HG03108 (cell line): ENCODE measurements around the gene SLC2A5.

ENCODE experiments used
- ATAC-seq: cut with Tn5 transposase; IDR thresholded peaks from one replicate; pipeline ENCODE4 v1.9.1; 2021; ENCODE audit warnings: moderate library complexity; ENCODE audit not compliant: unreplicated experiment

The SLC2A5 gene

DNA sequence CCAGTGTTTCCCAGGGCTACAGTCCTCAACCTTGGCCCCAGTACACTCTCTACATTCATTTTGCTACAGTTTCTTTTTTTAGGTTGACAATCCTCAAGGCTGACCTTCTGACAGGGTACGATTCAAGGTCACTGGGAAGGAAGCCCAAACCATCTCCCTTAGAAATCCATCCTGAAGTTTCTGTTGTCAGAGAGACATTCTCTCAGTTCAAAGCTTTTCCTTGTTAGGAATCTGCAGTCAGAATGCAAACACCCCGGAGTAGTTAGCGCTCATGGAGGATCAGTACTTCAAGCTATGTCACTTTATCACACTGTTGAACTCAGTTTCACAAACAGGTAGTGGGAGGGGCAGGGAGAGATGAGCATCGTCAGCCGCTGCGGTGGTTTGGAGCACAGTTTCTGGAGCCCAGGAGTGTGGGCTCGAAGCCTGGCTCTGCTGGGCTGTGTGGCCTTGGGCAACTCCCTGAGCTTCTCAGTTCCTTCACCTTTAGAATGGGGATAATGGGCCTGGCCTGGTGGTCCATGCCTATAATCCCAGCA lies 4.2 kb downstream of the SLC2A5 start:
- ATAC-seq, result no peak

DNA sequence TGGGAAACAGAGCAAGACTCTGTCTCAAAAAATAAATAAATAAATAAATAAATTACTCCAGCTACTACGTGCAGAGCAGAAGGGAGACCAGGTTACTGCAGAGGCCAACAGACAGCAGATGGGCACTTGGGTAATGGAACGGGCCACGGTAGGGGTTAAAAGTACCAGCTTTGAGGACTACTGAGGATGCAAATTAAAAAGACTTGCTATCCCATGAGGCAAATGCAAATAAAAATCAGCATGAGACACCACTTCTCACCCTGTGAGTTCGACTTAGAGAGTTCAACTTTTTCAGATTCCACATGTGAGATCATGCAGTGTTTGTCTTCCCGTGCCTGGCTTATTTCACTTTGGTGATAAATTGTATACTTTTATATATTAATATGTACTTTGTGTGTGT lies 6.6 kb downstream of the SLC2A5 start:
- no peak for ATAC-seq

DNA sequence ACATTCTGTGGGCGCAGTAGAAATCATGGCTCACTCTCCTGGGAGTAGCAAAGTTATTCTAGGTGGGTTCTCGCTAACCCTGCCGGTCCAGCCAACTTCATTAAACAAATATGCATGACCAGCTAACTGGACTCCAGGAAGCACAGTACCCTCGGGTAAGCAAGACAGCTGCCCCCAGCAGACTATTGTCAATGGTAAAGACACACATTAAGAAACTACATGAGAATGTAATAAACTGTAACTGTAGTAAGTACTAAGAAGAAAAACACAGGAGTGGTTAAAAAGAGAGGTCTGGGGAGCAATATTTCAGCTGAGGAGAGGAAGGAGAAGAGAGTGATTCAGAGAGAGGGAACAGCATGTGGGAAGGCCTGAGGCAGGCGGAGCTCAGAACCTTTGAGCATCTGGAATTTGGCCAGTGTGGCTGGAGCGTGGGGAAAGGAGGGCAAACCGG lies 7.4 kb downstream of the SLC2A5 start:
- no peak for ATAC-seq

DNA sequence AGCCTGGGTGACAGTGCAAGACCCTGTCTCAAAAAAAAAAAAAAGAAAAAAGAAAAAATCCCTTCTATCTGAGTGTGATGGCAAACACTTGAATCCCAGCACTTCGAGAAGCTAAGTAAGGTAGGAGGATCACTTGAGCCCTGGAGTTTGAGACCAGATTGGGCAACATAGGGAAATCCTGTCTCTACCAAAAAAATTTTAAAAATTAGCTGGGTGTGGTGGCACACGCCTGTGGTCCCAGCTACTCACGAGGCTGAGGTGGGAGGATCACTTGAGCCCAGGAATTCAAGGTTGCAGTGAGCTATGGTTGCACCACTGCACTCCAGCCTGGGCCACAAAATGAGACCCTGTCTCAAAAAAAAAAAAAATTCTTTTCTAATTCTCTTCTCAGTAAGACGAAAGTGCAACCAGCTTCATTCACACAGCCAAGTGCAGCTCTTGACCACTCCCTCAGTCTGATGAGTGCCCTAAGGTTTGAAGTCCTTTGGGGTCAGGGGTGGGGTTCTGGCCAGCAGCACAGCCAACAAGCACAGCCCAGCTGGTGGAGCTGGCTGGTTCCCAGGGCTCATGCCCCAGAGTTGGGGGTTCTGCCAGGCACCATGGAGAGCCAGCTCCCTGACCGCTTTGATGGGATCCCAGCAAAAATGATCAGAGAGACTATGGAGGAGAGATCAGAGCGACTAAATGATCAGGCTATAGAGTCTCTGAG lies 8.0 kb downstream of the SLC2A5 start:
- ATAC-seq, result no peak

DNA sequence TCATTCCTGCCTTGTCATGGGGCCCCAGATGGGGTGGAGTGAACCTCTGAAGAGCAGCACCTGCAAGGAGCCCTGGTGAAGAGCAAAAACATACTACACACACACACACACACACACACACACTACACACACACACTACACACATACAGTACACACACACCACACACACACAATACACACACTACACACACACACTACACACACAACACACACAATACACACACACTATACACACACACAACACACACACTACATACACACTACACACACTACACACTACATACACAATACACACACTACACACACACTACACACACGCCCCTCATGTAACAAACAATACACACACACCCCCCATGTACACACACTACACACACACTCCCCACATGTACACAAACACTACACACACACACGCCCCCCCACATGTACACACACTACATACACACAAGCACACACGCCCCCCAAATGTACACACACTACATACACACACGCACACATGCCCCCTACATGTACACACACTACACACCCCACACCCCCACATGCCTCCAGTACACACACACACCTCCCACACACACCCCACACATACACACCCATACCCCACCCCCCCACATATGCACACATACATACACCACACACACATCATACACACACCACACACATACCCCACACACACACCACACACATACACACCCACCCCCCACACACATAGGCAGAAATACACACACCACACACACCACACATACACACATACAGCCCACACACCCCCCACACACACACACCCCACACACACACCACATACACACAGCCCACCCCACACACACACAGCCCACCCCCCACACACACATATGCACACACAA lies 9.3 kb downstream of the SLC2A5 start:
- ATAC-seq, result no peak

DNA sequence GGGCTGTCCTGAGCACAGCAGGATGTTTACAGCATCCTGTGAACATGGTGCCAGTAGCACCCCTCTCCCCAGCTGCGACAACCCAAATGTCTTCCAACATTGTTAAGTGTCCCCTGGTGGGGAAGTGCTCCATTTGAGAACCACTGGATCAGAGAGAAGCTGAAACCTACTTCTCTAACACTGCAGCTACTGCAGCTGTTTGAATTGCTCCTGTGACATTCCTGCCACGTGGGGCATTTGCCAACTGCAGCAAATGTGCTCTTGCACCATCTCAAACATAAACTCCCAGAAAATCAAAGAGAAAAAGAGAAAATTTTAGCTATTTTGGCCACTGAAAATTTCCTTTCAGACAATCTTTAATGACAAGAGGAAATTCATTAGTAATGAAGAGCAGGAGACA lies 11.0 kb downstream of the SLC2A5 start:
- ATAC-seq, result no peak

DNA sequence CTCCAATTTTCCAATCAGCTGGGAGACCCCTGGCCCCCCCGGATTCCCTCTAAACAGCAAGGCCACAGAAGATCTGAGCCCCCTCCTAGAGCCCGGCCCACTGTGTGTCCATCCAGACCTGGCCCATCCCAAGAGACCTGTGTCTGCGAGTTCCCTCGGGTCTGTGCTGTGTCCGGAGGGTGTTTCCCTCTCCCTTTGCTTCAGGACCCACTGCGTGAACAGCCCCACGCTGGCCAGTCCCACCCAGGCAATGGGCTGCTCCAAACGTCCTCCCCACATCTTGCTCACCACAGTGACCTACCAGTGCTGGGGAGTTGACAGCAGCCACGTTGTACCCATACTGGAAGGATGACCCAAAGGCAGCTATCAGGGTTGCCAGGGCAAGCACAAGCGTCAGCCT lies 11.6 kb downstream of the SLC2A5 start:
- no peak for ATAC-seq

DNA sequence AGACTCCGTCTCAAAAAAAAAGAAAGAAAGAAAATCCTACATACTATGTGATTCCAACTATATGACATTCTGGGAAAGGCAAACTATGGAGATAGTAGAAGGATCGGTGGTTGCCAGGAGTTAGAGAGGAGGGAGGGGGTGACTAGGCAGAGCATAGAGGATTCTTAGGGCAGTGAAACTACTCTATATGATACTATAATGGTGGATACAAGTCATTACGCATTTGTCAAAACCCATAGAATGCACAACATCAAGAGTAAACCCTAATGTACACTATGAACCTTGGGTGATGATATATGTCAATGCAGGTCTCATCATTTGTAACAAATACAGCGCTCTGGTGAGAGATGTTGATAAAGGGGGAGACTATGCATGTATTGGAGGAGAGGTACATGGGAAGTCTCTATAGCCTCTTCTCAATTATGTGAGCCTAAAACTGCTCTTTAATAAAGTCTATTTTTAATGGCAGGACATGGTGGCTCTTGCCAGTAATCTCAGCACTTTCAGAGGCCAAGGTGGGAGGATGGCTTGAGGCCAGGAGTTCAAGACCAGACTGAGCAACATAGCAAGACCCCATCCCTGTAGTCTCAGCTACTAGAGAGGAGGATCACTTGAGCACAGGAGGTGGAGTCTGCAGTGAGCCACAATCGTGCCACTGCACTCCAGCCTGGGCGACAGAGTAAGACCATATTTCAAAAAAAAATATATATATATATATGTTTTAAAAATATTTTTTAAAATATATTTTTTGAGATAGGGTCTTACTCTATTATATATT lies 17.0 kb downstream of the SLC2A5 start:
- ATAC-seq, result no peak

DNA sequence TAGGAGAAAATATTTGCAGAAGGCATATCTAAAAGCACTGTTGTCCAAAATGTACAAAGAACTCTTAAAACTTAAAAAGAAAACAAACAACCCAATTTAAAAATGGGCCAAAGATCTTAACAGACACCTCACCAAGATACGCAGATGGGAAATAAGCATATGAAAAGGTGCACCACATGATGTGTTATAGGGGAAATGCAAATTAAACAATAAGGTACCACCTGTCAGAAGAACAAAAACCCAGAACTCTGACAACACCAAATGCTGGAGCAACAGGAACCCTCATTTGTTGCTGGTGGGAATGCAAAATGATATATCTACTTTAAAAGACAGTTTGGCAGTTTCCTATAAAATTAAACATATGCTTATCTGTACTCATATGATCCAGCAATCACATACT lies 18.1 kb downstream of the SLC2A5 start:
- no peak for ATAC-seq

DNA sequence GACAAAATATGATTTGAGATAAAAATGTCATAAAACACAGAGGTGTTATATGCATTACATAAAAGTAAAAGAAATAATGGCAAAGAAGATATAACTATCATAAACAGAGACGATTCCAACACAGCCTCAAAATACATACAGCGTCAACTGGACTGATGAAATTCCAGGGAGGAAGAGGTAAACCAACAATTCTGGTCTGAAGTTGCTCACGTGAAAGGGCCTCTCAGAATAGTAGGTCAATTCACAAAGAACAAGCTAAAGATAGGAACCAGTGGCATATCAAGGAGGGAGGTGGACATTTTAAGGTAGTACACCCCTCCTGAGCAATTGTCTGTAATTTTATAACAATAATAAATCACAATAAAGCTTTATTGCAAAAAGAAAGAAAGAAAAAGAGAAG lies 18.6 kb downstream of the SLC2A5 start:
- ATAC-seq, result no peak

DNA sequence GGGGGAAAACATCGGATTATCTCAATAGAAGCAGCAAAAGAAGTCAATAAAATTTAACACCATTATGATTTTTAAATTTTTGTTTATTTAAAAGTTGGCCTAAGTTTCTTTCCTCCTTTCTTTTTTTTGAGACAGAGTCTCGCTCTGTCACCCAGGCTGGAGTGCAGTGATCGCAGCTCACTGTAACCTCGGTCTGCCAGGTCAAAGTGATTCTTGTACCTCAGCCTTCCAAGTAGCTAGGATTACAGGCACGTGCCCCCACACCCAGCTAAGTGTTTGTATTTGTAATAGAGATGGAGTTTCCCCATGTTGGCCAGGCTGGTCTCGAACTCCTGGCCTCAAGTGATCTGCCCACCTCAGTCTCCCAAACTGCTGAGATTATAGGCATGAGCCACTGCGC lies 20.9 kb downstream of the SLC2A5 start:
- ATAC-seq, result no peak

DNA sequence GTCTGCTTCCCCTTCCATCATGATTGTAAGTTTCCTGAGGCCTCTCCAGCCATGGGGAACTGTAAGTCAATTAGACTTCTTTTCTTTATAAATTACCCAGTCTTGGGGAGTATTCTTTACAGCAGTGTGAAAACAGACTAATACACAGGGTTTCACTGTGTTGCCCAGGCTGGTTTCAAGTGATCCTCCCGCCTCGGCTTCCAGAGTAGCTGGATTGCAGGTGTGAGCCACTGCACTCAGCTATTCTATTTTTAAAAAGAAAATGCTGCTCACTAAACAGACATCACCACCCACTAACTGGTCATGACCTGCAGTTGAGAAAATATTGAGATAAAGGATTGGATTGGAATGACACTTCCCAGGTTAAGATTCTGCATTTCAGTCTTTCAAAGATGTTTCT lies 22.4 kb downstream of the SLC2A5 start:
- no peak for ATAC-seq

DNA sequence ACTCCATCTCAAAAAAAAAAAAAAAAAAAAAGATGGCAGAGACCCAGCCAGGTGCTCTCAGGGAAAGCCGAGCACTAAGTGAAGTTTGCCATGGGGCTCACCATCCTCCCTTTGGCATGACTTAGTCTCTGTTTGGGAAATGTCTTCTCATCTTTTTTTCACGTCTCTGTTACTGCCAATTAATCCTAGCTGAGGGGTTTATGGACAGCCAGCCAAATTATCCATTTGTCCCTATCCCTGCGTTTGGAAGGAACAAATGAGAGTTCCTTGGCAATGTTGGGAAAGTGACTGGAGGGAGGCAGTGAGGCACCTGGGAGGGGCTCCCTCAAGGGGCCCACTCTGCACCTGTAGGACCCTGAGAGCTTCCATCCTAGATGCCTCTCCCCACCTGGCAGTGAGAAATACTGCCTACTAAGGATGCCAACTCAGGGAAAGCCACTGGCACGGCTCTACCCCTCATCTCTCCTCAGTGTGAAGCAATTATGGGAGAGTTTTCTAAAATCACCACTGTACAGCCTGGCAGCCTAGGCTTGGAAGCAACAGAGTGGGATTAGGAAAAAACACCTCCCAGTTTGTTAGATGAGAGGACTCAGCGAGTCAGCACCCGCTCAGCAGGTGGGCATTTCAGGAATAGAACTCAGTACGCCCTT lies 23.4 kb downstream of the SLC2A5 start:
- no peak for ATAC-seq

DNA sequence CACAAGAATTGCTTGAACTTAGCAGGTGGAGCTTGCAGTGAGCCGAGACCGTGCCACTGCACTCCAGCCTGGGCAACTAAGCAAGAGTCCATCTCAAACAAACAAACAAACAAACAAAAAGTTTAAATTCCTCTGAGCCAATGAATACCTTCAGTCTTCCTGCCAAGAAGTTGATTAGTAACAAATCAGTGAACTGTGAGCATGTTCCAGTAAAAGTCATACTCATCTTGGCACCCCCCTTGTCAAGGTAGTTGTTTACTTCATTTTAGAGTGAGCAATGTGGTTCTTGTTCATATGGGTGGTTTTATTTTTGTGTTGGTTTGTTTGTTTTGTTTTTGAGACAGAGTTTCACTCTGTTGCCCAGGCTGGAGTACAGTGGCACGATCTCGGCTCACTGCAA lies 25.2 kb downstream of the SLC2A5 start:
- no peak for ATAC-seq

DNA sequence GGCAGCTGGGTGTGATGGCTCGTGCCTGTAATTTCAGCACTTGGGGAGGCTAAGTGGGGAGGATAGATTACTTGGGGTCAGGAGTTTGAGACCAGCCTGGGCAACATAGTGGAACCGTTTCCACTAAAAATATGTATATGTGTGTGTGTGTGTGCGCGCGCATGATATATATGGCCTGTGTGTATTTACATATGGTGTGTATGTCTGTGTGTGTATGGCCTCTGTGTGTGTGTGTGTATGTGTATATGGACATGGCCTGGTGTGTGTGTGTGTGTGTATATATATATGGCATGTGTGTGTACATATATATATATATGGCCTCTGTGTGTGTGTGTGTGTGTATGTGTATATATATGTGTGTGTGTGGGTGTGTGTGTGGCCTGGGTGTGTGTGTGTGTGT lies 27.2 kb downstream of the SLC2A5 start:
- no peak for ATAC-seq

DNA sequence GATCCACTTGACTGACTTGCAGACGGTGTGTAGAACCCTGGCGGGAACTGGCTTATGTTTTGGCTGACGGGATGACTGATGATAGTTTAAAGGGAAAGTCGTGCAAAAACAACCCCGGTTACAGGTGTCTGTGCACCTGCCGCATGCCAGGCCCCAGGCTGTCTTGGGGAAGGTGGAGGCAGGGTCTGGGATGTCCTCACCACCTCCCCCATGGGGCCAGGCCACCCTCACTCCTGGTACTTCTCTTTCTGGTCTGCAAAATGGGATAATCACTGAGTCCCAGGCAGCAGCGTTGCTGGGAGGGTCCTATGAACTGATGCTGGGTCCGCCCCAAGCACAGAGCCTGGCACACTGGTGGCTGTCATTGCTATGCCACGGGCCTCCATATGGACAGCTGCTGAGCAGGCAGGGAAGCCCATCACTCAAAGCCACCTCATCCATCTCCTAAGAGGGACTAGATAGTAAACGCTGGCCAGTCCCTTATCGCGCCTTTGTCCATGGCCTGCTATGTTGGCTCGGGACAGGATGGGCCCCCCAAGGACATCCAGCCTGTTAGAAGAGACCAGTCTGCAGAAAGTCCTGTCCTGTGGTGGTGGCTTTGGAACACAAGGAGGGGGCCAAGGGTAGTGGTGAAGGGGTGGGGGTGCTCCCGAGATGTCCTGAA lies 28.2 kb downstream of the SLC2A5 start:
- no peak for ATAC-seq

DNA sequence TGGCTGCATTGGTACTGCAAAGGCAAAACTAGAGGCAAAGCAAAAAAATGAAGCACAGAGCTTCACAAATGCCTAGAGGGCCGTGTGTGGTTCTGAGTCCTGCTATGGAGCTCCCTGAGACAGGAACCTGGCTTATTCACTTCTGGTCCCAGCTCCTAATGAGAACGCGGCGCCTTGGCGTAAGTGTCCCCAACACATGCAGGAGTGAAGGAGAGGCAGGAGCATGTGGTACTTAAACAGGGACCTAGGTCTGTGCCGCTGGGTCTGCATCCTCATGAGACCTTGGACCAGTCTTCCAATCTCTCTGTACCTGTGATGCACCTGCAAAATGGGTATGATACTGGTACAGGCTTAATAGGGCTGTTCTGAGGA lies 28.8 kb downstream of the SLC2A5 start:
- no peak for ATAC-seq

DNA sequence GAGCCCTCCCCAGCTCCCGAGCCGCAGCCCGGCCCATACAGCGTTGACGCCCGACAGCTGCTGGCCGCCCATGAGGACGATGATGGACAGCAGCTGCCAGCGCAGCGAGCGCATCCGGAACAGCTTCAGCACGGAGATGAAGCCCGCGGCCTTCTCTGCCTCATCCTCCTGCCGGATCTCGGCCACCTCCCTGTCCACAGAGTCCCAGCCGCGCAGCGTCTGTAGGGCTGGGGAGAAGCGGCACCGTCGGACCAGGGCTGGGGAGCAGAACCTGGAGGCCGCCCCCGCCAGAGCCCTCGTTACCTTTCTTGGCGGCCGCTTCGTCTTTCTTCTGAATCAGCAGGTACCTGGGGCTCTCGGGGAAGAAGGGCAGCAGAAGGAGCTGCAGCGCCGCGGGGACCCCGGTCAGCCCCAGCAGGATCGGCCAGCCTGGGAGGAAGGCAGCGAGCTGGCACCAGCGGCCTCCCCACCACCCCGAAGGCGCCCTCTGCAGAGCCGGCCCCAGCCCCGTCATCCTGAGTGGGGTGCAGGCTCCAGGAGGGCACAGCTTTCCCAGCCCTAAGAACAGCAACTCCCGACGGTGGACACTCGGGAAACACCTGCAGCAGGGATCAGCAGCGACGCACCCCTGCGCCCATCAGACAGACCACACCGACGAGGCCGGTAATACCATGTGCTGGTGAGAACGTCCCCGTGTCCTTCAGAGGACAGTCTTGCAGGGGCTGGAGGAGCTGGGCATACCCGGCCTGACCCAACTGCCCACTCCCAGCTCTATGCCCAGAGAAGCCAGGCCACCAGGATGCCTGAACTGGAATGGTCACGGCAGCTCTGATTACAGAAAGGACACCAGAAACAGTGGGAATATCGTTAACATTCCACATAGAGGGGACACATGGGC lies 29.4 kb downstream of the SLC2A5 start:
- ATAC-seq, result no peak
